Measurements from ENCODE around the gene ADCY6.
A peak's percentile ranks its signal among the peaks of the same experiment; 100 is the strongest.

The ADCY6 gene

GRCh38 chr12:48782457-48783395, 6.2 kb downstream of the ADCY6 start:
- TF ChIP-seq MAX (IDR thresholded peaks at IDR 0.05) (no peak), EP300 (IDR thresholded peaks at IDR 0.05; ENCODE audit: borderline replicate concordance) (no peak), CREB1 (IDR thresholded peaks at IDR 0.05; ENCODE audit: low read depth) (no peak), CEBPB (IDR thresholded peaks at IDR 0.05) (no peak), TAF1 (IDR thresholded peaks at IDR 0.05; ENCODE audit: low read depth) (no peak), ZBTB7A (IDR thresholded peaks at IDR 0.05; ENCODE audit: low read depth) (no peak), TCF12 (IDR thresholded peaks at IDR 0.05; ENCODE audit: low read depth) (no peak)

- no peak for TF ChIP-seq CEBPB (IDR thresholded peaks at IDR 0.05)
- no peak for TF ChIP-seq ZBTB7A (IDR thresholded peaks at IDR 0.05; ENCODE audit: low read depth)
- TF ChIP-seq TCF12 (IDR thresholded peaks at IDR 0.05; ENCODE audit: low read depth) = no peak
- no peak for TF ChIP-seq MAX (IDR thresholded peaks at IDR 0.05)
- TF ChIP-seq NFIC (IDR thresholded peaks at IDR 0.05) = no peak
- TF ChIP-seq USF1 (IDR thresholded peaks at IDR 0.05) = no peak
- no peak for TF ChIP-seq EGR1 (IDR thresholded peaks at IDR 0.05)
- TF ChIP-seq TAF1 (IDR thresholded peaks at IDR 0.05; ENCODE audit: low read depth) = no peak
- TF ChIP-seq FOXM1 (IDR thresholded peaks at IDR 0.05; ENCODE audit: borderline replicate concordance, low read depth) = no peak
- no peak for TF ChIP-seq EP300 (IDR thresholded peaks at IDR 0.05; ENCODE audit: borderline replicate concordance)
- no peak for TF ChIP-seq CREB1 (IDR thresholded peaks at IDR 0.05; ENCODE audit: low read depth)
These were observed 7.0 kb downstream of the ADCY6 start for GRCh38 chr12:48781750-48782456.

GRCh38 chr12:48780381-48781025, 8.4 kb downstream of the ADCY6 start:
- TF ChIP-seq CEBPB (IDR thresholded peaks at IDR 0.05) (no peak), REST (IDR thresholded peaks at IDR 0.05; ENCODE audit: low read depth) (no peak), EP300 (IDR thresholded peaks at IDR 0.05; ENCODE audit: borderline replicate concordance) (no peak), NFIC (IDR thresholded peaks at IDR 0.05) (0 out of 2 replicates have a peak, but pooled peaks have one; percentile 21), TAF1 (IDR thresholded peaks at IDR 0.05; ENCODE audit: low read depth) (no peak), CREB1 (IDR thresholded peaks at IDR 0.05; ENCODE audit: low read depth) (no peak), ZBTB7A (IDR thresholded peaks at IDR 0.05; ENCODE audit: low read depth) (no peak), FOXM1 (IDR thresholded peaks at IDR 0.05; ENCODE audit: borderline replicate concordance, low read depth) (no peak), RAD21 (IDR thresholded peaks at IDR 0.05; ENCODE audit: low read depth) (no peak), EGR1 (IDR thresholded peaks at IDR 0.05) (no peak), TCF12 (IDR thresholded peaks at IDR 0.05; ENCODE audit: low read depth) (no peak), USF1 (IDR thresholded peaks at IDR 0.05) (peak; percentile 30; the same call in 1 of the 2 replicates), YY1 (IDR thresholded peaks at IDR 0.05; ENCODE audit: low read depth) (0 out of 2 replicates have a peak, but pooled peaks have one; percentile 20), TEAD4 (IDR thresholded peaks at IDR 0.05) (no peak)

GRCh38 chr12:48779869-48780268, 9.0 kb downstream of the ADCY6 start:
- TF ChIP-seq ZBTB7A (IDR thresholded peaks at IDR 0.05; ENCODE audit: low read depth) (no peak), REST (IDR thresholded peaks at IDR 0.05; ENCODE audit: low read depth) (no peak), EP300 (IDR thresholded peaks at IDR 0.05; ENCODE audit: borderline replicate concordance) (no peak), CREB1 (IDR thresholded peaks at IDR 0.05; ENCODE audit: low read depth) (no peak), YY1 (IDR thresholded peaks at IDR 0.05; ENCODE audit: low read depth) (no peak)
